Fibroblast of villous mesenchyme (primary cell): ENCODE results near the gene APOBEC3B. TPM values are rescaled to one million over a fixed set of nuclear protein-coding genes. Genes with fewer than 3 reads are reported as not detected.
"Not testable (repeated sequence)": the region's sequence is repeated elsewhere in the genome, so short reads cannot be mapped to it uniquely, and the experiment has no call there.

Experiments used
- DNase-seq: peaks from one replicate; pipeline ENCODE4 v3.0.0-alpha.2; 2010; ENCODE audit warnings: low read depth
- H3K4me3 ChIP-seq: 2 replicates; pipeline ENCODE4 v1.5.1; 2011; ENCODE audit warnings: low read depth, mild to moderate bottlenecking, low read length
- total RNA-seq: library from RNA; depleted of rRNA; stranded (reverse); fragments of >200 nt; gene quantifications from 2 replicates; pipeline ENCODE4 v1.2.3, GENCODE V29; 2012
- TF ChIP-seq, protein P1 (sequence below): IDR thresholded peaks from 2 replicates; pipeline ENCODE4 v1.5.1; 2012; ENCODE audit warnings: low read depth, mild to moderate bottlenecking, low read length; ENCODE audit not compliant: insufficient read depth

APOBEC3B gene
- total RNA-seq, 1 donor = 2.2 TPM

DNA sequence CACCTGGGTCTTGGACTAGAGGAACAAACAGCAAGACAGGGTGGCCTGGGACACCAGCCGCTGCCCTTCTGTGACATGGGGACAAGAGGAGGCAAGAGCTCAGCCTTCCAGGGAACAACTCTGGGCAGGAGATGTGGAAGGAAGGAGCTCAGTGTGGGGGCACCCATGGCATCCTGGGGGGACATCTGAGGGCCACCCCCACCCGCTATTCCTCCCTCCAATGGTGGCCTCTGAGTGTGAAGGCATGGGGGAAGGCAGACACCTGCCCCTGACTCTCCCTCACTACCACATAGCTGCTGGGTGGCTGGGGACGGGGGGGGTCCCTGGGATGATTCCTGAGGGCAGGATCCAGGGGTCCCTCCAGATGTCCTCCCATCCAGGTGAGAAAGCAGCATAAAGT lies 4.5 kb downstream of the APOBEC3B start:
- no peak overlapping the region for H3K4me3 ChIP-seq
- TF ChIP-seq, protein P1, sequence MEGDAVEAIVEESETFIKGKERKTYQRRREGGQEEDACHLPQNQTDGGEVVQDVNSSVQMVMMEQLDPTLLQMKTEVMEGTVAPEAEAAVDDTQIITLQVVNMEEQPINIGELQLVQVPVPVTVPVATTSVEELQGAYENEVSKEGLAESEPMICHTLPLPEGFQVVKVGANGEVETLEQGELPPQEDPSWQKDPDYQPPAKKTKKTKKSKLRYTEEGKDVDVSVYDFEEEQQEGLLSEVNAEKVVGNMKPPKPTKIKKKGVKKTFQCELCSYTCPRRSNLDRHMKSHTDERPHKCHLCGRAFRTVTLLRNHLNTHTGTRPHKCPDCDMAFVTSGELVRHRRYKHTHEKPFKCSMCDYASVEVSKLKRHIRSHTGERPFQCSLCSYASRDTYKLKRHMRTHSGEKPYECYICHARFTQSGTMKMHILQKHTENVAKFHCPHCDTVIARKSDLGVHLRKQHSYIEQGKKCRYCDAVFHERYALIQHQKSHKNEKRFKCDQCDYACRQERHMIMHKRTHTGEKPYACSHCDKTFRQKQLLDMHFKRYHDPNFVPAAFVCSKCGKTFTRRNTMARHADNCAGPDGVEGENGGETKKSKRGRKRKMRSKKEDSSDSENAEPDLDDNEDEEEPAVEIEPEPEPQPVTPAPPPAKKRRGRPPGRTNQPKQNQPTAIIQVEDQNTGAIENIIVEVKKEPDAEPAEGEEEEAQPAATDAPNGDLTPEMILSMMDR = no peak
- DNase-seq = no peak

DNA sequence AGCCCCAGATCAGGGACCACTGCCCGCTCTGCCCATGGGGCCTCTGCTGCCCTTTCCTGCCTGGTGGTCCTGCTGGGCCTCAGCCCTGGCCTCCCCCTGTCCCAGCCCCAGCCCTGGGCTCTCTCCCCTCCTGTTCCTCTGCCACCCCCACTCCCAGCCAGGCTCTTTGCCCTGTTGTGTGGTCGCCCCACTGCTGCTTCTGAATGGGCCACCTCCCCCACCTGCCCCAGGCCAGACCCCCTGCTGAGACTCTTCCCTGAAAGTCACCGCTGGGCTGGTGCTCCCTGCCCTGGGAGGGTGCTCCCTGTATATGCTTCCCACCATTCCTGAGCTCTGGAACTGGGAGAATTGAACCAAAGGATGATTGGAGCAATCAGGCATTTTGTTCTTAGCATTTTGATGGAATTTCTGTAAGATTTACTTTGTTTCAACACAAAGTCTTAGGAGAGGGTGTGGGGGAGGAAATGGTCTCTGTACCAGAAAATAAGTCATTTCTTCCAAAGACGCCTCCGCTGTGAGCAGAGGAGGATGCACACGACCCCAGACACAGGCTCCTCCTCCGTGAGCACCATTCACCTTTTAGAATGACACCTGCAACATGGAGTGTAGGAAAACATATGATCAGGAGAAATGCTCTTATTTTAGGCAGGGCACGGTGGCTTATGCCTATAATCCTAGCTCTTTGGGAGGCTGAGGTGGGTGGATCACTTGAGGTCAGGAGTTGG lies 5.2 kb downstream of the APOBEC3B start:
- no peak overlapping the region for H3K4me3 ChIP-seq
- TF ChIP-seq, protein P1 = no peak
- no peak for DNase-seq

DNA sequence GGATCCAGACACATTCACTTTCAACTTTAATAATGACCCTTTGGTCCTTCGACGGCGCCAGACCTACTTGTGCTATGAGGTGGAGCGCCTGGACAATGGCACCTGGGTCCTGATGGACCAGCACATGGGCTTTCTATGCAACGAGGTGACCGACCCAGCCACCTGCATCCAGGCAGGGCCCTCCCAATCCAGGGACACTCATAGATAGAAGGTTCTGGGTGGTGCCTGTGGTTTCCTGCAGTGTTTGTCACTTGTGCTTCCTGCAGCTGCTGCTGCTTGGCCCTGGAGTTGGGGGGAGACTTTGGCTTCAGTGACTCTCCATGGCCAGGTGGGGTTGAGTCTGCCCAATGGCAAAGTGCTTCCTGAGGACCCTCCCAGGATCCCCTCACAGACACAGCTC lies 7.3 kb downstream of the APOBEC3B start:
- no peak for DNase-seq
- no peak overlapping the region for H3K4me3 ChIP-seq
- TF ChIP-seq, protein P1 = no peak

DNA sequence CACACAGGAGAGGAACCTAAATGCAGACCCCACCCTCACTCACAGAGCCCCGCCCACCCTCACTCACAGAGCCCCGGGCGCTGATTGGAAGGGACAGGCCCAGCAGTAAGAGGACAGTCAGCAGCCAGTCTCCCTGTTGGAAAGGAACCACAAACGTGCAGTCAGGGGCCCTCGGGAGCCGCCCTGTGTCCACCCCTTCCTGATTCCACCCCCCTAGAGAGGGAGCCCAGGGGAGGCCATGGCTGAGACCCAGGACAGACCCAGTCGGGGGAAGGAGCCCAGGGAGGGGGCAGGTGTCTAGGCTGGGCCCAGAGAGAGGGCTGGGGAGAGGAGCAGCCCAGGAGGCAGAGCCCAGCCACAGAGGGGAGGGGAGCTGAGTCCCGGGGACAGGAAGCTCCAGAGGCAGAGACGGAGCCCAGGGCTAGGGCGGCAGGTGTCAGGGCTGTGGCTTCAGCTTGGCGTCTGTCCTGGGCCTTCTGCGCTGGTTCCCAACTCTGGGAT lies 10.8 kb downstream of the APOBEC3B start:
- not testable (repeated sequence) for DNase-seq, H3K4me3 ChIP-seq

DNA sequence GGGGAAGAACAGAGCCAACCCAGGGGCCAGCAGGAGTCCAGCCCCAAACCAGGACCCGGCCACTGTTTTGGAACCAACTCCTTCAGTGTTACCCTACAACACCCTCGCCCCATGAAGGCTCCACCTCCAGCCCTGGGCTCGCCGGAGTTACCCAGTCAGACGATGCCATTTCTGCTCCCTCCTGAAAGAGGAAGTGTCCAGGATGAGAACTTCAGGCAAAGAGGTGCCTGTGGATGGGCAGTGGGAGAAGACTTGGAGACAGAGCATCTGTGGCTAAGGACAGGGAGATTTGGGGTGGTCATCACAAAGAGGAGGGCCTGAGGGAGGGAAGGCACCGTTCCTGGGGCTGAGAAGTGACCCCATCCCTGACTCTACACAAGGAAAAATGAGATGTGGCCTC lies 14.0 kb downstream of the APOBEC3B start:
- H3K4me3 ChIP-seq = no peak overlapping the region
- no peak for DNase-seq
- TF ChIP-seq, protein P1 = no peak

DNA sequence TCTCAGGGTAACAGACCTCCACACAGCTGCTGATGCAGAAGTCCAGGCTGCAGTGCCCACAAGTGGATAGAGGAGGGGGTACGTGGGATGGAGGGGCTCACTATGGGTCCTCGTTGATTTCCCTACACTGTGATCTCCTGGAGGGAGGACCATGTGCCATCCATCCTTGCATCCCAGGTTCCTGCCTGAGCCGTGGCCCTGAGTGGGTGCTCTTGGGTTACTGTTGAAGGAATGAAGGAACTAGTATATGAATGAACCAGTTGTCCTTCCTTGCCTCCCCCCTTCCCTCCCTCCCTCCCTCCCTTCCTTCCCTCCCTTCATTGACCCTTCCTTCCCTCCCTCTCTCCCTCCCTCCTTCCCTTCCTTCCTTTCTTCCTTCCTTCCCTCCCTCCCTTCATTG lies 15.4 kb downstream of the APOBEC3B start:
- no peak for DNase-seq
- TF ChIP-seq, protein P1 = no peak
- no peak overlapping the region for H3K4me3 ChIP-seq

DNA sequence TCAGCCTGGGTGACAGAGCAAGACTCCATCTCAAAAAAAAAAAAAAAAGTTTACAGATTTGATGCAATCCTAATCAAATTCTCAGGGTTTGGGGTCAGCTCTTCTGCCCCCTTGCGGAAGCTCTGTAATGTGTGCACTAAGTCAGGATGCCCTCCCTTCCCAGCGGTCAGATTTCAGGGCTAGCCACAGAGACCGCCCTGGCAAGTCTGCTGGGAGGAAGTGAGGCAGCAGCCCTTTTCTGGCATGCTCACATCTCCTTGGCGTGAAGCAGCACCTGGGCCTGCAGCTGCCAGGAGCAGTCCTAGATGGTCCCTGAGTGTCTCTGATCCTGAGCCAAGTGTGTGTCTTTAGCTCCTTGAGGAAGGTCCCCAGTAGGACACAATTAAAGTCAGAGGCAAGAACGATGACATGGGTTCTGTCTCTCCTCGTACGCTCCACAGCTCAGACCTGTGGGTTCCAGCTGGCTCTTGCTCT lies 21.1 kb downstream of the APOBEC3B start:
- peak; percentile 88 for DNase-seq
- TF ChIP-seq, protein P1 = peak; percentile 72
- H3K4me3 ChIP-seq = no peak overlapping the region
